Activated CD4-positive, alpha-beta T cell treated with anti-CD3 and anti-CD28 coated beads for 48 hours (primary cell): Measurements from ENCODE around the gene TIMM10.
"Not testable (repeated sequence)": the region's sequence is repeated elsewhere in the genome, so short reads cannot be mapped to it uniquely, and the experiment has no call there.

ENCODE experiments used
- DNase-seq: peaks from one replicate; pipeline ENCODE4 v3.0.0-alpha.2; 2020

Gene TIMM10

DNA sequence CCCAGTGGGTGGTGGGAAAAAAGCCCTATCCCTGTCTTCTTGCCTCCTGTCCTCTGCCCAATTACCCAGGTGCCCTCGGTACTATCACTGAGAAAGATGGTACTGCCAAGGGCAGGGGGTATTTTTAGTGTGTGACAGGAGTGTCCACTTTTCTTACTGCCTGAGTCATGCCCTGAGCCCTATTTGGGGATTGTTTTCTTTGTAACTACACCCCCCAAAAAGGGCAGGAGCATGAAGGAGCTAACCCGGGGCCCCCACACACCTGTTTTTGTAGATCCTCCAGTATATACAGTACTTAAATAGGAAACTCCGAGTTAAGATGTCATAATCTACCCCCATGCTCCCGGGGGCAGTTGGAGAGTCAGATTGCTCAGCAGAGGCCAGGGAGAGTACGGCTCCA, 10.6 kb upstream of the TIMM10 start:
- no peak for DNase-seq

- no peak for DNase-seq
Observed at GRCh38 chr11:57539342-57539741, 8.8 kb upstream of the TIMM10 start.

- no peak for DNase-seq
Observed at GRCh38 chr11:57536947-57537619, 6.5 kb upstream of the TIMM10 start, which contains the start of gene SMTNL1. Gene SMTNL1 (plus strand): TSS chr11:57537595. CDS start chr11:57542643, 5,048 bp downstream.

GRCh38 chr11:57534449-57534848, 3.9 kb upstream of the TIMM10 start:
- DNase-seq = not testable (repeated sequence)

- DNase-seq = peak; percentile 26
Observed at GRCh38 chr11:57530215-57530595, 349 bp downstream of the TIMM10 start.

DNA sequence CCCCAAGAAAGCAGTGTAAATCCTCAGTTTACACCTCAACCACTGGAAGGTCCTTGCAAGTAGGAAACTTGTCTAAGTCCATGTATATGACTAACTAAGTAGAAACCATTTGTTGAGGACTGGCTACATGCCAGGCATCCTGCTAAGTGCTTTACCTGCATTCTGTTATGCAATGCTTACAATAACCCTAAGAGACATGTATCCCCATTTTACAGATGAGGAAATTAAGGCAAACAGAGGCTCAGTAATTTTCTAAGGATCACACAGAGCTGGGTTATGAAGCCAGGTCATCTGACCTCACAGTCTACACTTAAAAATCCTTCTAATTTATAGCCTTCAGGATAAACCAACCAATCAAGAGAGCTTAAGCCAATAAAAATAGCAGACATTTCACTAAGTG, 1.5 kb downstream of the TIMM10 start:
- DNase-seq = no peak

- DNase-seq = peak; percentile 84
Observed at GRCh38 chr11:57527056-57527631, 3.4 kb downstream of the TIMM10 start.

- DNase-seq = no peak
Observed at GRCh38 chr11:57523419-57523818, 7.1 kb downstream of the TIMM10 start.

- DNase-seq = no peak
Observed at GRCh38 chr11:57521116-57521515, 9.4 kb downstream of the TIMM10 start.

DNA sequence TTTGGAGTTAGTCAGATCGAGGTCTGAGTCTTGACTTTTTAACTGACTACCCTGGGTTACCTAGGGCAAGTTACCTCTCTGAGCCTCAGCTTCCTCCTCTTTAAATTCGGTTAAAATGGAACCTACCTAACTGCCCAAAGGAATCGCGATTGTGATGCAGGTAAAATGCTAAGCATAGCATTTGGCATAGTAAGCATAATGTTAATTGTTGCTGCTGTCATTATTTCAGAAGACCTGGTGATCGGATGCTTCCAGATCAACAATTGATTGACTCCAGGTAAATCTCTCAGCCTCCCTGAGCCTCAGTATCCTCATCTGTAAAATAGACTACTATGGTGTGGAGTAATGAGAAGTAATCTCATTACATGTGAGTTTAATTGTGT, 14.5 kb downstream of the TIMM10 start:
- DNase-seq = no peak

GRCh38 chr11:57515332-57516060, 15.1 kb downstream of the TIMM10 start, which contains the start of gene SLC43A1:
Gene SLC43A1 (minus strand): TSS chr11:57515702. CDS start chr11:57514111, 1,591 bp downstream.
- DNase-seq = peak; percentile 58

- DNase-seq = peak; percentile 68
Observed at GRCh38 chr11:57514538-57515331, 15.8 kb downstream of the TIMM10 start.

GRCh38 chr11:57513911-57514537, 16.5 kb downstream of the TIMM10 start:
- DNase-seq = peak; percentile 64

GRCh38 chr11:57513452-57513795, 17.1 kb downstream of the TIMM10 start:
- no peak for DNase-seq

DNA sequence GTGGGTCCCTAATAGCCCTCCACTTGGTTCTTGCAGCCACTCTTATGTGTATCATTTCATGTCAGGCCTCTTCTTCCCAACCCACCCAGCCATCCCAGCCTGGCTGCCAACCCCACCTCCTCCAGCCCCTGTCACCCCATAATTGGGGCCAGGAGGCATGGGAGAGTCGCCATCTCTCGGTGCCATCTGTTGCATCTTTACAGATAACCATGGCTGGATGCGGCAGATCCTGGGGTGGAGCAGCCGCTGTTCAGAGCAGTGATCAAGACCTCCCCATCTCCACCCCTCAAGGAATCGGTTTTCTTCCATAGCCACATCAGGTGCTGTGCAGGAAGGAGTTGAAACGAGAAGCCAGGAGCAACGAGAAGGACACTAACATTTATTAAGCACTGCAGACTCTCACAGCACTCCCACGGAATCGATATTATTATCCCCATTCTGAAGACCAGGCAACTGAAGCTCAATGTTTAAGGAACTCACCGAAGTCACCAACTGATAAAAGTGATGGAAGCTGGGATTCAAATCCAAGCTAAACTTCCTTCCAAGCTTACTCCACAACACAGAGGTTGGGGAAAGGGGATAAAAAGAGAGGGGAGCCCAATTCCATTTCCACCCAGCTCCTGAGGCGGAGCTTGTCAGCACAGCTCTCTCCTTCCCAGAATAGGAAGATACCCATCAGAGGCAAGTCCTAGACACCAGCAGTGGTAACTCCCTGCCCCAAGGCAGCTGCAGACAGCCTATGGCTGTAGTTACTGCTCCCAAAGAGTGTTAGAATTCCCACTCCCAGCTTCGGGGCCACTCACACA, 17.7 kb downstream of the TIMM10 start:
- DNase-seq = no peak

- DNase-seq = no peak
Observed at GRCh38 chr11:57511741-57512430, 18.7 kb downstream of the TIMM10 start.

DNA sequence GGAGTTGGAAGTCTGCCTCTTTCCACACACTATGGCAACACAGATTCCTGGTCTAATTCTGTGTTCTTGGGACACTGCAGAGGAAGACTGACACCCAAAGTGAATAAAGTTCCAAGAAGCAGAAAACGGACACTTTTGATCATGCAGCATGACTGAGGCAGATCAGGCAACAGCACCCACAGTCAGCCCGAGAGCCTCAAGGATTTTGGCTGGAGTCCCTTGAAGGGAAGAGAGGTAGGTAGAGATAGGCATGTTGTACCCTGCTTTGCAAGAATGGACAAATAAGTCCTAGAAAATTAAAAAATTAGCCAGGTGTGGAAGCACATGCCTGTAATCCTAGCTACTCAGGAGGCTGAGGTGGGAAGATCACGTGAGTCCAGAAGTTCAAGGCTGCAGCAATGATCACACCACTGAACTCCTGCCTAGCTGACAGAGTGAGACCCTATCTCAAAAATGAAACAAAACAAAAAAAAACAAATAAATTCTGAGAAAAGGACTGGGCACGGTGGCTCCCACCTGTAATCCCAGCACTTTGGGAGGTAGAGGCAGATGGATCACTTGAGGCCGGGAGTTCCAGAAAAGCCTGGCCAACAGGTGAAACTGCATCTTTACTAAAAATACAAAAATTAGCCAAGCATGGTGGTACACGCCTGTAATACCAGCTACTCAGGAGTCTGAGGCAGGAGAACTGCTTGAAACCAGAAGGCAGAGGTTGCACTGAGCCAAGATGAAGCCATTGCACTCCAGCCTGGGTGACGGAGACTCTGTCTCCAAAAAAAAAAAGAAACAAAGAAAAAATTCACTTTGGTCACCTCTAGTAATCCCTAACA, 22.0 kb downstream of the TIMM10 start:
- no peak for DNase-seq

- no peak for DNase-seq
Observed at GRCh38 chr11:57506522-57506921, 24.0 kb downstream of the TIMM10 start.

DNA sequence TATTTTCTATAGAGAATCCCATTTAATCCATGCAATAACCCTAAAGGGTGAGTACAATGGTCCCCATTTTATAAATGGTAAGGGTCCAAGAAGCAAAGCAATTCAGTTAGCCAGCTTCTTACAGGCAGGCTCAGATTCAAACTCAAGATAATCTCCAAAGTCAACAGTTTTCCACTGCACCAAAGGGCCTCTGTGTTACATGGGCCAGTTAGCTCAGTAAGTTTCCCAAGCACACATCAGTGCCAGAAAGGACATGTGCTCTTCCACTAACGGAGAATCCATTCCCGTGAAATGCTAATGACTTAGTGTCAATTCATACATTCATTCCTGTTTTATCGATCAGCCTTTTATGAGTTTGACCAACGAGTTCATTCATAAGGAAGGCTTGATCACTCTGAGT, 26.0 kb downstream of the TIMM10 start:
- DNase-seq = no peak

DNA sequence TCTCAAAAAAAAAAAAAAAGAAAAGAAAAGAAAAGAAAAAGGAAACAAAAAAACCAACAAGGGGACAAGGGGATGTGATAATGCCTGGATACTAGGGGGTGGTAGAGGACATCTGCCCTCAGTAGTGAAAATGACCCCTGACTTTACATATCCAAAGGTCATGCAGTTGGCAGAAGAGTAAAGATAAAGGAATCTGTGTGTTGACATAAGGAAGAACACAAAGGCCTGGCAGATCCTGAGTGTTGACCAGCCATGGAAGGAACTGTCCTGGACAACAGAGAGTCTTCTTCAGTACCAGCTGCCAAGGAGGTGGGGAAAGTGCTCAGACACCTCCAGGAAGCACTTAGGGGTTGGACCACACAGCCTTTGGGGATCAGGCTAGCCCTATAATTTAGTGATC, 27.7 kb downstream of the TIMM10 start:
- no peak for DNase-seq
